COLO668 (cell line): ENCODE results near the gene OSBP2.

Experiments
- DNase-seq: peaks from one replicate; lab custom pipeline; 2025; ENCODE audit not compliant: unreplicated experiment; lab: John Stamatoyannopoulos, UW

The OSBP2 gene

GRCh38 chr22:30893434-30894370, 199.0 kb downstream of the OSBP2 start:
- DNase-seq = no peak

DNA sequence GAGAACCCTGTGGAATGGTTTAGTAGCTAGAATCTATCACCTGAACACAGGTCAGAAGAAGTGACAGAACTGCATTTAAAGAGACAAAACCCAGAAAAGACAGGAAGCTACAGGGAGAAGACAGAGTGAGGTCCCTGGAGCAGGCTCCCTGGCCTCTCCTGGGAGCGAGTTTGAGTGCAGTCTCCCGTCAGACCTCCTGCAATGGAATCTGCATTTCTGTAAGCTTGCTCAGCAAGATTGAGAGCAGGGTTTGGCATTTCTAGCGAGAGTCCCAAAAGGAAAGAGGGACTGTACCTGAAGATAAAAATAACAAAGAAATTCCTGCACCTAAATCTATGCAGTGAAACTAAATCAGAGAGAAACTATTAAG, 199.7 kb downstream of the OSBP2 start:
- no peak for DNase-seq

DNA sequence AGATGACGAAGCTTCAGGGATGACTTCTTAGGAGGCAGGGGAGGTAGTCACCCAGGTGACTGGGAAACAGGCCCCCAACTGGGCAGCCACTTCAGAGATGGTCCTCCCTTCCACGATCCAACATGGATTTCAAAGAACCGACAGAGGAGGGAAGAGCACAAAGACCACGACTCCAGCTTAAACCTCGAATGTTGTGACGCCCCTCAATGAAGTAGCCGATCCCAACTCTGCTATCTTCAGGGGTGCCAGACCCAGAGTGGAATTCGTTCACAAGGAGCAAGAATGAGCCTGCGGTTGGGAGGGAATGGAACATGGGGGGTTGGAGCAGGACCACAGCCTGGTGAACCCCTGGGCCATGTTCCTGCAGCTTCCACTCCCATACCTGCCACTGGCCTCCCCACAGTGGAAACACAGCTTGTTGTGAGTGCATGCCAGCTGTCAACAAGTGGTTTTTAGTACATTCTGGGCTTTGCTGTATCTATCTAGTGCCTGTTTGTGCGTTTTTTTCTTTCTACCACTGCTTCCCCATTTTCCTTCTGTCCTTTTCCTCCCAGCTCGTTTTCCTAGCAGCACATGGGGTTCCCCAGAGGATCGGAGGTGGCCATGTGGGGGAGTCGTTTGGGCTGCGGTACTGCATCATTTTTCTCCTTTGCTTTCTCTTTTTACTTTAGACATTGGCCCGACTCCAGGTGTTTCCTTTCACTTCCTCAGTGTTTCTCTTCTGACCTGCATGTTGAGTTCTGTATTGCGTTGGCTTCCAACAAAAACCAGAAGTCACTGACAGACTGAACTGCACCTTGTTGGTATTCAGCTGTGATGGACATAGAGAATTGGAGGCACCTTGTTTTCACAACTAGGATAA, 208.1 kb downstream of the OSBP2 start:
- DNase-seq = no peak

- DNase-seq = no peak
These were observed 209.3 kb downstream of the OSBP2 start for GRCh38 chr22:30903876-30904460.

DNA sequence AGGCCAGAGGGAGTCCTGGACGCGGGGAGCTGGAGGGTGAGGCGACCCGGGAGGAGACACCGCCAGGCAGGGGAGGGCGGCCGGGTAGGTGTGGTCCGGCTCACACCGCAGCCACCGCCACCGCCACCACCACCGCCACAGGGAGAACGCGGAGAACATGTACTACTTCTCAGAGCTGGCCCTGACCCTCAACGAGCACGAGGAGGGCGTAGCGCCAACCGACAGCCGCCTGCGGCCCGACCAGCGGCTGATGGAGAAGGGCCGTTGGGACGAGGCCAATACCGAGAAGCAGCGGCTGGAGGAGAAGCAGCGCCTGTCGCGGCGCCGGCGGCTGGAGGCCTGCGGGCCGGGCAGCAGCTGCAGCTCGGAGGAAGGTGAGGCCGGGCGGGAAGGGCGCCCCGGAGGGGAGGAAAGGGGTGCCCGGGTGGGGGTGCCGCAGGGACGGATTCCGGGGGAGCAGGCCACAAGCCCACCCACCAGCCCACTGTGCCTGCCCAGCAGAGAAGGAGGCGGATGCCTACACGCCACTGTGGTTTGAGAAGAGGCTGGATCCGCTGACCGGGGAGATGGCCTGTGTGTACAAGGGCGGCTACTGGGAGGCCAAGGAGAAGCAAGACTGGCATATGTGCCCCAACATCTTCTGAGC, 211.1 kb downstream of the OSBP2 start:
- DNase-seq = no peak

GRCh38 chr22:30906411-30906810, 211.7 kb downstream of the OSBP2 start:
- DNase-seq = no peak

DNA sequence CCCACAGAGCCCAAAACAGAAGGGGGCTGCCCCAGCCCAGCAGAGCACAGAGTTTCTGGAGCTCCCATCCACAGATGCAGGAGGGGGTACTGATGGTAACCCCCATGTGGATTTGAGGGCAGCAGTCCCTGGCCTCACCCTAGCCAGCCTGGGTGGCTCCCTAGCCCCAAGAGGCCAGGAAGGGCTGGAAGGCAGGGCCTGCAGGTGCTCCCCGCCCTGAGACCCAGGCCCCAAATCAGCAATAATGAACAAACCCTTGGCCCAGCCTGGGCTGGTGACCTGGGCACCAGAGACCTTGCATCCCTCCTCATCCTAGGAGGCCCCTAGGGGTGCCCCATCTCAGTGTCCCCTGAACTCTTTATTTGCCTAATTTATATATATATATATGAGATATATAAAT, 212.3 kb downstream of the OSBP2 start:
- no peak for DNase-seq

DNA sequence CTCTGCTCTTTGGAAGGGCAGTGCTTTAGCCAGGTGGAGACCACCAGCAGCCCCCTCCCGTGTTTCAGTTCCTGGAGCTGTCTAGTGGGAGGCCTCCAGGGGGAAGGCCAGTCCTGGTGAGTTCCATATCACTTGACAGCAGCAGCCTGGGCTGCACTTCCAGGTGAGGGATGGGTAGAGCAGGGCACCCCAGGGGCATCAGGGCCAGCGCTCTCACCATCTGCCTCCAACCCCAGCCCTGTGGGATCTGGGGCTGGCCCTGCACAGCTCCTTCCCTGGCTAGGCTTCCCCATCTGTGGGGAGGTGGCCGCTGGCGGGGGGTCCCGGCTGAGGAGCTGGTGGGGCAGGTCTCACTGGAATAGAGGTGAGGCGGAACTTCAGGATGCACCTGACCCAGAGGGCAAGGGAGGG, 213.4 kb downstream of the OSBP2 start:
- DNase-seq = no peak

DNA sequence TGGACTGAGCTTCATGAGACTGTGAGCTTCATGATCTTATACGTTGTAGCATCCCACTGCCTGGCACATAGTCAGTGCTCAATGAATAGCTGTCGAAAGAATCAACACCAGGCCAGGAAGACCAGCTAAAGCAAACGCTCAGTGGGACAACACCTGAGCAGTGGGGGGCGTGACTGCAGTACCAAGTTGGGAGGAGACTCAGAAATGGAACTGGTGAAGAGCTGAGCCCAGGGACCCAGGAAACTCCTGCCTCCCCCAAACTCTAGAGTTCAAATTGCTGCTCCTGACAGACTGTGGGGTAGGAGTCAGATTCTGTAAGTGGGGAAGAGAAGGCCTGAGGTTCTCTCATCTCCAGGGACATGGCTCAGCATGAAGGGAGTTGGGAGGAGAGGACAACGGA, 214.6 kb downstream of the OSBP2 start:
- no peak for DNase-seq

DNA sequence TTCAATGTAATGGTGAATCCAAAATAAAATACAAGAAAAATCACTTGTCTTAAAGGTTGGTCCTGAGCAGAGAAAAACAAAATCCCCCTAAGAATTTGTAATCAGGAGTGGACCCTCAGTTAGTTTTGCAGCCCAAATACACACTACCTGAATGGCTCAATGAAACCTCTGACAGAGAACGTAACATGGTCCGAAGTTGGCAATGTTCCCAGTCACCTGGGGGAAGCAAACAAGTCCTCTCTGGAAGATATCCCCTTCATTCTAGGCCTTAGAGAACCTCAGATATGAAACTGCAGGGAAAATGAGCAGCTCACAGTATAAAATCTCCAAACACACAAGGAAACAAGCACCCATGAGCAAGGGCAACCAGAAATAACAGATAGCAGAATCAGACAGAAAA, 215.7 kb downstream of the OSBP2 start:
- peak; percentile 53 for DNase-seq

- DNase-seq = no peak
These were observed 224.1 kb downstream of the OSBP2 start for GRCh38 chr22:30918761-30919160.

GRCh38 chr22:30919973-30920372, 225.3 kb downstream of the OSBP2 start:
- no peak for DNase-seq

- peak; percentile 66 for DNase-seq
These were observed 225.7 kb downstream of the OSBP2 start for GRCh38 chr22:30920407-30920806.

DNA sequence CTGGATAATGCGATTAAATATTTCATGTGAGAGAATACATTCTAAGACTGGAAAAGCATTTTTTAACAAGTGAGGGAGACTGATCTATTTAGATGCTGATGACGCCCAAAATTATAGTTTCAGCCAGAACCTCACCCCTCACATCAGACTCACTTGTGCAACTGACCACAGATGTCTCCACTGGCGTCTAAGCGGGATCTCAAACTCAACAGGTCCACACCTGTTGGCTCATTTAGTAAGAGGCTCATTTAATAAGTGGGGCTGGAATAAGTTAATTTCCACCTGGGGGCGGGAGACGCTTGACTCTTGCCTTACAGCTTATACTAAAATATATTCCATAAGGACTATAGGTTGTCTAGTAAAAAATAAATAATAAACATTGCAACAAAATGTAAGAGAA, 226.4 kb downstream of the OSBP2 start:
- DNase-seq = no peak

GRCh38 chr22:30922151-30922611, 227.5 kb downstream of the OSBP2 start:
- DNase-seq = no peak

DNA sequence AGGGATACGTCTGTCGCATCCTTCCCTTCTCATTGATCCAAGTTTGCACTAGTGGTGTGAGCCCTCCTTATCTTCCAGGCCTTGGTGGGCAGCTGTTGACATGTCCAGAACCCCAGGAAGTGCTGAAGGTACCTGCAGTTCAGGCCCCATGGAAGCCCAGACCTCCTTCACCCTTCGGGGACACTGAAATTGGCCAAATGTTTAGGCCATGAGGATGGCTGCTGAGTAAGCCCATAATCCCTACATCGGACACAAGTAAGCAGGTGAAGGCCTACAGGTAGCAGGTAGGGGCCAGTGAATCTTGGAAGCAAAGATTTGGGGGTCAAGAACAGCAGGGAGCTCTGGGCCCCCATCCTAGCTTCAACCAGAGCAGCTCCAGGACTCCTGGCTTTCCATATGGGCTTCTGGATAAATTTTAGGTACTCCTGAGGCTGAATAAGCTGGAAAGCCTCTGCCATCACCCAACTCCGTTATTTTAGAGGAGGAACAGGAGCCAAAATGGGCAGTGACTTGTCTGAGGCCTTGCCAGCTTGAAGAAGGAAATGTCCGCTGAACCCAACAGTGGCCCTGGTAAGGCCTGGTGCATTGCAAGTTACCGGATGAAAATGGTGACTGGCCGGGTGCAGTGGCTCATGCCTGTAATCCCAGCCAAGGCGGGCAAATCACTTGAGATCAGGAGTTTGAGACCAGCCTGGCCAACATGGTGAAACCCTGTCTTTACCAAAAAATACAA, 228.7 kb downstream of the OSBP2 start:
- DNase-seq = no peak

DNA sequence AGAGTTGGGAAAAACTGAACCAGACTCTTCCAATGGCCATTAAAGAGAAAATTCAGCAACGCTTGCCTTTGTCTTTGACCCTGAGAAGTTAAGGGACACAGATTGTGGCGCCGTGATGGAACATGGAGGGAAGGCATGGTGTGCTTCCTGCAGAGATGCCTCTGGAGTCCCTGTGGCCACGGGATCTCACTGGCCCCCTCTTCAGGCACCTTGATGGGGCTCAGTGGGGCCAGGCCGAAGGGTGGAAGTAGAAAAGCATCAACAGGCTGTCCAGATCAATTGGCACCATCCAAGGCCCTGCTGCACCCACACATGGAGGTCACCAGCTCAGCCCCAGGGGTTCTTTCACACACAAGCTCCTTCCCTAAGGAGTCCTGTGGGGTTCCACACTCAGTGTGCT, 231.0 kb downstream of the OSBP2 start:
- no peak for DNase-seq

DNA sequence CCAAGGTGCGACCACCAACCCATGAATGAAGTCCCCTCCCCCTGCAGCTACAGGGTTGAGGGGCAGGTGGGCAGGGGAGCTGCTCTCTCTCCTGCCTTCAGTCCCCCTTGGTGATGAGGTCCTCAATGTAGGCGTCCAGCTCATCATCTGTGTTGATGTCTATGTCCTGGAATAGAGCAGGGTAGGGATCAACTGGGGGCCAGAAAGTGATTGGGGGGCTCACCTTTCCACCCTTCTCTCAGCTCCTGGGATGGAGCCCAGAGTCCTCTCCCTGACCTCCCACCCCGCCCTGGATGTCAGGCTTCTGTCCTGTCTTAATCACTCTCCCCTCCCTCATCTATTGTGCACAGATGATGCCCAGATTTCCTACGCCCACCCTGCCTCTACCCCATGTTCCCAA, 232.0 kb downstream of the OSBP2 start:
- no peak for DNase-seq

- no peak for DNase-seq
These were observed 233.1 kb downstream of the OSBP2 start for GRCh38 chr22:30927806-30928205.

GRCh38 chr22:30928401-30928800, 233.7 kb downstream of the OSBP2 start:
- no peak for DNase-seq
